Measurements from ENCODE around the gene UHRF1.

DNA sequence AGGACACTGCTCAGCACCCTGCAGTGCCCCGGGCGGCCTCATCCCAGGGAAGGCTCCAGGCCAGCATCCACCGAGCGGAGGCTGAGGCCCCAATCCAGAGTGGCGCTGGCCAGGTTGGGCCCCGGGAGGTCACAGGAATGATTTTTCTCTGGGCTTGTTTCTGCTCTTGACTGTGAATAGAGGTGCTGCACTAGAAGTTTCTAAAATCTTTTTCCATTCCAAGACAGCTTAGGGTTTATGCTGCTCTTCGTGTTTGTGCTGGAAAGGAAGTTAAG, 74.7 kb downstream of the UHRF1 start:
- TF ChIP-seq, protein P1, sequence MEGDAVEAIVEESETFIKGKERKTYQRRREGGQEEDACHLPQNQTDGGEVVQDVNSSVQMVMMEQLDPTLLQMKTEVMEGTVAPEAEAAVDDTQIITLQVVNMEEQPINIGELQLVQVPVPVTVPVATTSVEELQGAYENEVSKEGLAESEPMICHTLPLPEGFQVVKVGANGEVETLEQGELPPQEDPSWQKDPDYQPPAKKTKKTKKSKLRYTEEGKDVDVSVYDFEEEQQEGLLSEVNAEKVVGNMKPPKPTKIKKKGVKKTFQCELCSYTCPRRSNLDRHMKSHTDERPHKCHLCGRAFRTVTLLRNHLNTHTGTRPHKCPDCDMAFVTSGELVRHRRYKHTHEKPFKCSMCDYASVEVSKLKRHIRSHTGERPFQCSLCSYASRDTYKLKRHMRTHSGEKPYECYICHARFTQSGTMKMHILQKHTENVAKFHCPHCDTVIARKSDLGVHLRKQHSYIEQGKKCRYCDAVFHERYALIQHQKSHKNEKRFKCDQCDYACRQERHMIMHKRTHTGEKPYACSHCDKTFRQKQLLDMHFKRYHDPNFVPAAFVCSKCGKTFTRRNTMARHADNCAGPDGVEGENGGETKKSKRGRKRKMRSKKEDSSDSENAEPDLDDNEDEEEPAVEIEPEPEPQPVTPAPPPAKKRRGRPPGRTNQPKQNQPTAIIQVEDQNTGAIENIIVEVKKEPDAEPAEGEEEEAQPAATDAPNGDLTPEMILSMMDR (IDR thresholded peaks at IDR 0.05), result no peak
- no peak for TF ChIP-seq POLR2A (IDR thresholded peaks at IDR 0.05)

All from esophagus squamous epithelium (tissue), 4 donors.